MCF 10A (cell line): ENCODE data around the gene INO80C. TPM values are rescaled to one million over a fixed set of nuclear protein-coding genes. Genes with fewer than 3 reads are reported as not detected.

Experiments
- BruUV-seq: library from RNA; stranded (reverse); fragments of 400-500 nt; replicated peaks from 2 replicates; lab custom pipeline; 2021; lab: Mats Ljungman, UMichigan
- CTCF ChIA-PET: fragments of 300-600 bp; sonication (Branson Sonifier 250); formaldehyde crosslinking; extraction: SDS; loops from one replicate; lab custom pipeline; 2021; ENCODE audit warnings: antibody characterized with exemption, inconsistent platforms; lab: Yijun Ruan, JAX
- POLR2A ChIA-PET: fragments of 300-600, 350-650 bp; sonication (Branson Sonifier 250); formaldehyde crosslinking; extraction: SDS; loops from one replicate; lab custom pipeline; 2020; ENCODE audit warnings: antibody characterized with exemption, inconsistent platforms; lab: Yijun Ruan, JAX
- DNase-seq: peaks from one replicate; pipeline ENCODE4 v3.0.0-alpha.2; 2018; ENCODE audit not compliant: unreplicated experiment
- H3K27ac Mint-ChIP-seq: one replicate; pipeline ENCODE4 v1.8.0; 2022; ENCODE audit warnings: mild to moderate bottlenecking, low read depth, mixed read lengths; ENCODE audit not compliant: unreplicated experiment
- H3K27me3 Mint-ChIP-seq: one replicate; pipeline ENCODE4 v1.8.0; 2022; ENCODE audit warnings: mixed read lengths; ENCODE audit not compliant: insufficient read depth, unreplicated experiment
- H3K36me3 Mint-ChIP-seq: one replicate; pipeline ENCODE4 v1.8.0; 2022; ENCODE audit warnings: mild to moderate bottlenecking, moderate library complexity, mixed read lengths; ENCODE audit not compliant: insufficient read depth, unreplicated experiment
- H3K4me1 Mint-ChIP-seq: one replicate; pipeline ENCODE4 v1.8.0; 2022; ENCODE audit warnings: mixed read lengths; ENCODE audit not compliant: insufficient read depth, unreplicated experiment
- H3K4me3 Mint-ChIP-seq: one replicate; pipeline ENCODE4 v1.8.0; 2022; ENCODE audit warnings: mild to moderate bottlenecking, moderate library complexity, mixed read lengths; ENCODE audit not compliant: unreplicated experiment
- H3K9me3 Mint-ChIP-seq: one replicate; pipeline ENCODE4 v1.8.0; 2022; ENCODE audit warnings: mixed read lengths; ENCODE audit not compliant: unreplicated experiment
- intact Hi-C: fragments of 100-400 bp; cut with micrococcal nuclease; formaldehyde crosslinking; loops from 2 replicates; pipeline ENCODE4 v1.14.1; 2022
- total RNA-seq: library from RNA; stranded (reverse); gene quantifications from 2 replicates; pipeline ENCODE4 v1.2.3, GENCODE V29; 2022
- TF ChIP-seq, protein P1 (sequence below): fragments of 200-600 bp; IDR thresholded peaks from one replicate; pipeline ENCODE4 v1.8.0; 2022; ENCODE audit warnings: antibody characterized with exemption, mild to moderate bottlenecking; ENCODE audit not compliant: unreplicated experiment

INO80C gene
- total RNA-seq, 1 experiment from 2014 or later, result 32.6 TPM

DNA sequence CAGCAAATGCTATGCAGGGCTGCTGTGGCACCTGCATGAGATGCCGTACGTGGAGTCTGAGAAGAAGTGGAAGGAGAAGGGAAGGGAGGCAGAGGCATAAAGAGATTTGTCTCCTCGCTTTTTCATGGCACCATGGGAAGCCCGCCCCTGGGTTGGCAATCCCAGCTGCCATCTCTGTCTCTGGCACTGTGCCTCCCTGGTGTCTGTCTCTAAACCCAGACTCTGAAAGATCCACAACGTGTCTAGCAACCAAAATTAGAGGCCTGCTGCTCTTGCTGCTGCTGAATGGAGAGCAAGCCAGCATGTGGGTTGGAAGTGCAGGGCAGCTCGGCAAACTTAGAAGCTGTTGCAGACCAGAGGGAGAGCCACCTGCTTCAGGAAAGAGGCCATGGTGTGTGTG lies 53.1 kb downstream of the INO80C start:
- Mint-ChIP-seq H3K4me1 (peaks cover 7% of the 10 kb centered on the region), H3K27ac (no peak overlapping the region), H3K9me3 (peaks cover 3% of the 10 kb centered on the region), H3K36me3 (no peaks in the 10 kb centered on the region), H3K27me3 (no peaks in the 10 kb centered on the region), H3K4me3 (no peak overlapping the region)
- no peak for DNase-seq
- POLR2A ChIA-PET, result no interaction called here
- CTCF ChIA-PET, result interaction anchor here (0.6 kb wide), 1 partner anchor 20 kb away, joined by 3 read pairs; no protein-coding TSS in a partner anchor
- BruUV-seq, result no TSS peak
- intact Hi-C loops, result no loop called here
- TF ChIP-seq, protein P1, sequence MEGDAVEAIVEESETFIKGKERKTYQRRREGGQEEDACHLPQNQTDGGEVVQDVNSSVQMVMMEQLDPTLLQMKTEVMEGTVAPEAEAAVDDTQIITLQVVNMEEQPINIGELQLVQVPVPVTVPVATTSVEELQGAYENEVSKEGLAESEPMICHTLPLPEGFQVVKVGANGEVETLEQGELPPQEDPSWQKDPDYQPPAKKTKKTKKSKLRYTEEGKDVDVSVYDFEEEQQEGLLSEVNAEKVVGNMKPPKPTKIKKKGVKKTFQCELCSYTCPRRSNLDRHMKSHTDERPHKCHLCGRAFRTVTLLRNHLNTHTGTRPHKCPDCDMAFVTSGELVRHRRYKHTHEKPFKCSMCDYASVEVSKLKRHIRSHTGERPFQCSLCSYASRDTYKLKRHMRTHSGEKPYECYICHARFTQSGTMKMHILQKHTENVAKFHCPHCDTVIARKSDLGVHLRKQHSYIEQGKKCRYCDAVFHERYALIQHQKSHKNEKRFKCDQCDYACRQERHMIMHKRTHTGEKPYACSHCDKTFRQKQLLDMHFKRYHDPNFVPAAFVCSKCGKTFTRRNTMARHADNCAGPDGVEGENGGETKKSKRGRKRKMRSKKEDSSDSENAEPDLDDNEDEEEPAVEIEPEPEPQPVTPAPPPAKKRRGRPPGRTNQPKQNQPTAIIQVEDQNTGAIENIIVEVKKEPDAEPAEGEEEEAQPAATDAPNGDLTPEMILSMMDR, result no peak

DNA sequence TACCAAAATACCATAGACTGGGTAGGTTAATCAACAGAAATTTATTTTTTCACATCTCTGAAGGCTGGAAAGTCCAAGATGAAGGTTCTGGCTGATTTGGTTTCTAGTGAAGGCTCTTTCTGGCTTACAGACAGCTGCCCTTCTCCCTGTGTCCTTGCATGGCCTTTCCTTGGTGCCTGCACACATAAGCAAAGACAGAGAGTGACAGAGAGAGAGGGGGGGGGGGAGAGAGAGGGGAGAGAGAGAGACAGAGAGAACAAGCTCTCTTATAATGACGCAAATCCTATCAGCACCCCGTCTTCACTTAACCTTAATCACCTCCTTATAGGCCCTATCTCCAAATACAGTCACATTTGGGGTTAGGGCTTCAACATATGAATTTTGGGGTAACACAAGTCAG lies 53.9 kb downstream of the INO80C start:
- TF ChIP-seq, protein P1, result no peak
- H3K4me1 Mint-ChIP-seq, result peaks cover 7% of the 10 kb centered on the region
- H3K36me3 Mint-ChIP-seq, result no peaks in the 10 kb centered on the region
- no peak for DNase-seq
- no peak overlapping the region for H3K4me3 Mint-ChIP-seq
- H3K9me3 Mint-ChIP-seq, result no peaks in the 10 kb centered on the region
- H3K27me3 Mint-ChIP-seq, result no peaks in the 10 kb centered on the region
- H3K27ac Mint-ChIP-seq, result no peak overlapping the region
- POLR2A ChIA-PET, result no interaction called here
- CTCF ChIA-PET, result no interaction called here
- no TSS peak for BruUV-seq
- intact Hi-C loops, result no loop called here

DNA sequence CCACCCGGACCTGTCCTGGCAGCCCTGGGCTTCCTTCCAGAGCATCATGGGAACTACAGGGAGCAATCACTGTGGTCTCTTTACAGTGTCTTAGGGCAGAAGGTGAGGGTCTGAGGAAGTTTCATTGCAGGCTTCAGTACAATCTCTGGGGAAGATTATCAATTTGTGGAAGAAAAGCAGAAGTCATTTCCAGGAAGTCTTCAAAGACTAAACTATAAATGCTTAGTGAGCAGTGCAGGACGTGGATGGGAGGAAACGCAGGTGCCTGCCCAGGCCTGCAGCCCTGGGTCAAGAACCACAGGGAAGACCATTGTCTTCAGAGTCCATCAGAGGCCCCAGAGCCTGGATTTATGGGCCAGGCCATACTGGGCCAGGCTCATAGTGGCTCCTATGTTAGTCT lies 54.3 kb downstream of the INO80C start:
- intact Hi-C loops, result no loop called here
- no TSS peak for BruUV-seq
- ChIA-PET POLR2A (no interaction called here), CTCF (no interaction called here)
- Mint-ChIP-seq H3K27me3 (no peaks in the 10 kb centered on the region), H3K4me1 (peaks cover 7% of the 10 kb centered on the region), H3K4me3 (no peak overlapping the region), H3K27ac (no peak overlapping the region), H3K9me3 (no peaks in the 10 kb centered on the region), H3K36me3 (no peaks in the 10 kb centered on the region)
- DNase-seq, result no peak
- TF ChIP-seq, protein P1, result no peak

DNA sequence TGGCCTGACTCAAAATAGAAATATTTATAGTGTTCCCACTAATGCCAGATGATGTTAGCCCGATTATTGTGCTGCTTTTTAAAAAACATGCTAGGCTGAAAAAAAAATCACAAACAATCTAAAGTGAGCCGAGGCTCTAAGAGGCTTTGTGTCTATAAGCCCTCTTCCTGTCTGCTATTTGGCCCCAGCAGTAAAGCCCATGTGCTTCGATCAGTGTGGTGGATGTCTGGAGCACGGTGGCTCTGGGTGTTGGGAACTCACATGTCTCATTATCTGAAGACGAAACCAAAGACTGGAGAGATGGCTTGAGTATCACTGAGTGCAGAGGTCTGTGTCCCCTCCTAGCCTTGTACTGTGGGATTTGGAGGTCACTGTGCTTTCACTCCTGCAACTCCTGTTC lies 55.1 kb downstream of the INO80C start:
- Mint-ChIP-seq H3K27ac (no peak overlapping the region), H3K4me1 (peaks cover 7% of the 10 kb centered on the region), H3K9me3 (no peaks in the 10 kb centered on the region), H3K4me3 (no peak overlapping the region), H3K36me3 (no peaks in the 10 kb centered on the region), H3K27me3 (no peaks in the 10 kb centered on the region)
- CTCF ChIA-PET, result no interaction called here
- TF ChIP-seq, protein P1, result no peak
- intact Hi-C loops, result no loop called here
- DNase-seq, result no peak
- POLR2A ChIA-PET, result no interaction called here
- no TSS peak for BruUV-seq
